GM19455 (cell line): ENCODE measurements around the gene BCL7A.

Experiments
- ATAC-seq: cut with Tn5 transposase; IDR thresholded peaks from one replicate; pipeline ENCODE4 v1.9.1; 2021; ENCODE audit not compliant: unreplicated experiment

The BCL7A gene

GRCh38 chr12:121996945-121997612, 24.6 kb upstream of the BCL7A start:
- ATAC-seq, result no peak

GRCh38 chr12:122001466-122002209, 20.0 kb upstream of the BCL7A start:
- ATAC-seq, result no peak

DNA sequence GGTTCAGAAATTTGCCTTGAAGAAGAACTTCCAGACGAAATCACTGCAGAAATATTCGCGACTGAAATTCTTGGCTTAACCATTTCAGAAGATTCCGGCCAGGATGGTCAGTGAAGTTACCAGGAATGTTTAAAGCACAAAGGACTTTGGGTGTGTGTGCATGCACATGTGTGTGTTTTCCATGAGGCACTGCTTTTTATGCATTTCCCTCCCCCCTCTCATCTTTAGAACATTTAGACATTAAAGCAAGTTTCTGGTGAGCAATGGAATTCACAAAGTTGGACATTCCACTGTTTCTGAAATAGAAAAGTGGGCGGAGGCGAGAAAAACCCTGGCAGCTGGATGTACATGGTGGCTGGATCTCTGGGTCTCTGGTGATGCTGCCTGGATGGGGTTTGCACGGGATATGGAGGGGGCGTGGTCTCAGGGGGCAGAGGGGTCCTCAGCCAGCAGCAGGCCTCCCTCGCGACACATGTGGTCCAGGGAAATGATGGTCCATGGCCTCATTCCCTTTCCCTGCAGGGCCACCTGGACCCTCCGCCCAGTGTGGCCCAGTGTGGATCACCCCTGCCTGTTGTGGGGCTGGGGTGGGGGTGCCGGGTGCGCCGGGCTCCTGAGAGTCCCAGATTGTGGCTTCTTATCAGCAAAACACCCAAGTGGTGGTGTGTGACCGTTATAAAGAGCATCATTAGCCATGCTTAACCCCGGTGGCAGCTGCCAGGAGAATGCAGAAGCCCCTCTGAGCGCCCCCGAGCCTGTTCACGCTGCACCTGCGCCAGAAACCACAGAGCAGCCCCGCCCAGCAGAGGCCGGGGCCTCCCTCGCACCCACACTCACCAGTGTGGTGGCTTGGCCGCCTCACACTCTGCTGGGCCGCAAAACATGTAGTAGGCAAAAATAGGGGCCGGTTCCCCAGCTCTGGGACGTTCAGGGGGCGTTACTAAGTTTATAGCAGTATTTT, 17.8 kb upstream of the BCL7A start:
- no peak for ATAC-seq

DNA sequence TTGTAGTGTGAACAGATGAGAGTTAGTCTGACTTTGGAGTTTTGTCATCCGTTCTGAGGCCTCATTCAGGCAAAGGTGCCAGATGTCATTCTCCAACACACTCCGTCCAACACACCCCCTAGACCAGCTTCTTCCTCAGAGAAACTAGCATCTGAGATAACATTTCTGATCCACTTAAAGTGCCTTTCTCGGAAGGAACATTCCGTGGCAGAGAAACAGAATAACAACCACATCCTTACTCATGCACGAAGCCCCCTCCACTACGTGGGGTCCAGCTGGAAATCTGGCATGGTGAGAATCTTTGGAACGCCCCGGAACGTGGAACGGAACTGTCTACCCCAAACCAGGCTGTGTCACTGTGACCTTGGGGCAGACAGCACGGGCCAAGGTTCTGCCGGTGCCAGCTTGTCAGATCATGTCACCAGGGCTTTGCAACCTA, 17.0 kb upstream of the BCL7A start:
- ATAC-seq, result no peak

GRCh38 chr12:122005252-122005776, 16.4 kb upstream of the BCL7A start:
- ATAC-seq, result no peak

DNA sequence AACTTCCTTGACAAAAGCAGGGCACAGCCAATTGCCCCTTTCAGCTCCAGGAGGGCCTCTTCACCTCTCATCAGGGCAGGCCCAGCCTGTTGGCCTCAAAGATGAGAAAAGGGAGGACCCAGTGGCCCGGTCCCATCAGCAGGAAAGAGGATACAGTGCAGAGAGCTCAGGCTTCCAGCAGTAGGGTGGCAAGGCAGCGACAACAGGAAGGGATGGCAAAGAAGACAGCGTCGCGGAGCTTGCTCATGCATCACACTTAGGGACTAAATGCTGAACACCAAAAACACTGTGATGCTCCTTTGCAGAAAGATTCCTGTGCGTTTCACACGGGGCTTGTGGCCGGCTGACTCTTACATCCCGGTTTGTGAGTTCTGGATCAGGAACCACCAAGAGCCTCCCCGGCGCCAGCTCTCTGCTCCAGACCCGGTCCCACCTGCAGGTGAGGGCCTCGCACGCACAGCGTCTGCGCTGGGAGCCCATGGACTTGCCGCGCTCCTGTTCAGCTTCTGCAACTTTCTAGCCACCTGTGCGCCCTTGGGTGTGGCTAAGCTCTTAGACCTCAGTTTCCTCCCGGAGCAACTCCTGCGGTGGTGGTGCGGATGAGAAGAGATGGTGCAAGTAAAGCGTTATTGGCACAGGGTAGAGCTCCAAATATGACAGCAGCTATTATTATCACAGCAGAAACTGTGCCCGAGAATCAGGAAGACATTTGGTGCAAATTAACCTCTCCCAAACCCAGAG, 15.3 kb upstream of the BCL7A start:
- ATAC-seq, result no peak

DNA sequence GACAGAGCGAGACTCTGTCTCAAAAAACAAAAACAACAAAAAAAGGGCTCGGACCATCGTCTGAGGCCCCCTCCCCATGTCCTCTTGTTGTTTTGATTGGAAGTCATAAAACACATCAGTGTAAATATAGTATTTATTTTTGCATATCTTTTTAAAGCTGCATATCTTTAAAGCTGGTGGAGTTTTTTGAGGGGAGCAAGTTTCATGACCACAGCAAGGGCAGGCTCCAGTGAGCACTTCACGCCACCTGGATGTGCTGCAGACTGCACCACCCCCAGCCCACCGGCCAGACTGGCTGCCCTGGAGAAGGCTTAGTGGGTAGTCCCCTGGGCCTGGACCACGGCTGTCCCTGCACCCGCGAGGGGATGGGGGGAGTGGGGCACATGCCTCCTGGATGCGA, 11.9 kb upstream of the BCL7A start:
- no peak for ATAC-seq

DNA sequence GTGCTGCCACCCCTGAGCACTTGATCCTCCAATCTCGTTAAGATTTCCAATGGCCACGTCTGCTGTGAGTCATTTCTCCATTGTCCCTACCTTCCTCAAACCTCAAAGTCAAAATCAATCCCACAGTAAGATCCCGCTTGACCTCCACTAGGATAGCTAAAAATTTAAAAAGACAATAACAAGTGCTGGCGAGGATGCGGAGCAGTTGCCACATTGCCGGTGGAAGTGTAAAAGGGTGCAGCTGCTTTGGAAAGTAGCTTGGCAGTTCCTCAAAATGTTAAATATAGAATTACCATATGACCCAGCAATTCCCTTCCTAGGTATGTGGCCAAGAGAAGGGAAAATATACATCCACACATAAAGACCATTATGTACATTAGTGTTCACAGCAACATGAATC, 9.5 kb upstream of the BCL7A start:
- ATAC-seq, result no peak

- ATAC-seq, result no peak
Observed at GRCh38 chr12:122013136-122013535, 8.5 kb upstream of the BCL7A start.

GRCh38 chr12:122013791-122014590, 7.7 kb upstream of the BCL7A start:
- ATAC-seq, result no peak

- no peak for ATAC-seq
Observed at GRCh38 chr12:122014781-122015180, 6.9 kb upstream of the BCL7A start.

GRCh38 chr12:122018457-122018856, 3.2 kb upstream of the BCL7A start:
- no peak for ATAC-seq

DNA sequence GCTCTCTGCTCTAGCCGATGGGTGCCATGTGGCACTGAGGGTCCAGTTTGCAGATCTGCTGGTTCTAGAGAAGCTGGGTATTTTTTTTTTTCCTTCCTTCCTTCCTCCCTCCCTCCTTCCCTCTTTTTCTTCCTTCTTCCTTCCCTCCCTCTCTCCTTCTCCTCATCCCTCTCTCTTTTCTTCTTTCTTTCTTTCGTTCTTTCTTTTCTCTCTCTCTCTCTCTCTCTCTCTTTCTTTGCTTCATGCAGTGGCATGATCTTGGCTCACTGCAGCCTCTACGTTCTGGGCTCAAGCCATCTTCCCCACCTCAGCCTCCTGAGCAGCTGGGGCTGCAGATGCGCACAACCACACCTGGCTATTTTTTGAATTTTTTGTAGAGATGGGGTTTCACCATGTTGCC, 2.7 kb upstream of the BCL7A start:
- ATAC-seq, result no peak

DNA sequence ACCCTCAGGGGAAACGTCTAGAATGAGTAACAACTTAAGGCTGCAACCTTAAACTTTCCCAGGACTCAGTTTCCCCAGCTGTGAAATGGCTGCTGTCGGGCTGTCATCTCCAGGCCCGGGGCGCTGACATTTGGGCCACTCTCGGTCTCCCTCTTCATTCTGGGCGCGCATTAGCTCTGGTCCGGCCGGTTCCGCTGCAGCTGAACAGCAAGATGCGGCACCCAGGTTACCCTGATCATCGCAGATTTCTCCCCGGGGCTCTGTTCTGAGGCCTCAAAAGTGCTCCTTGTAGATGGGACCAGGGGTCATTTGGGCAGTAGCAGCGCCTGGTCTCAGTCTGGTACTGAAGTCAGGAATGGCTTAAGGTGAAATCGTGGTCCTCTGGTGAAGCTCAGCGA, 890 bp upstream of the BCL7A start:
- ATAC-seq, result no peak

DNA sequence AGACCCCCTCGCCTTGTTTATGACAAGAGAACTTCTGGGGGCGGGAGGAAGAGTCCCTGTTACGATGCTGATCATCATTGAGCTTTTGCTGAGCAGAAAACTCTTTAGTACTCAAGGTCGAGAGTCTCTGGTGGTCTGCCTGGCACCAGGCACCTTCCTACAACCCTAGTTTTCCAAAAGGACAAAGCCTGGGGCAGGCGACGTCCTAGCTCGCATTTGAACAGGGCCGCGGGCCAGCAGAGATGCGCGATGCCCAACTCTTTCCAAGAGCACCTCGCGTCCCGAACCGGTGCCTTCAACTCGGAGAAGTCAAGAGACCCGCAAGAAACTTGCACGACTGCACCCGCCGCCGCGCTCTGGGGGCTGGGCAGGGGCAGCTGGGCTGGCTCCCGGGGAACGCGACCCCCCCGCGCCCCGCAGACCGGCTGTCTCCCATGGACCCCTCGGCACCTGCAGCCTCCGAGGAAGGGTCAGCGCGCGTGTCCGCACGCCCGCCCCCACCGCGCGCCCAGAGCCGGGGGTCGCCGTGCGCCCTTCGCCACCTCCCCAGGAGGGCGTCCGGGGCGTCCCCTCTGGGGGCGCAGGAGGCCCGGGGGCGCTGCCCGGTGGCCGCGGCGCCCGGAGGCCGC, 377 bp upstream of the BCL7A start:
- ATAC-seq, result no peak

GRCh38 chr12:122022393-122023338, 982 bp downstream of the BCL7A start:
- no peak for ATAC-seq

GRCh38 chr12:122023339-122024131, 1.9 kb downstream of the BCL7A start:
- no peak for ATAC-seq
